ENCODE results near the gene RRP1.

DNA sequence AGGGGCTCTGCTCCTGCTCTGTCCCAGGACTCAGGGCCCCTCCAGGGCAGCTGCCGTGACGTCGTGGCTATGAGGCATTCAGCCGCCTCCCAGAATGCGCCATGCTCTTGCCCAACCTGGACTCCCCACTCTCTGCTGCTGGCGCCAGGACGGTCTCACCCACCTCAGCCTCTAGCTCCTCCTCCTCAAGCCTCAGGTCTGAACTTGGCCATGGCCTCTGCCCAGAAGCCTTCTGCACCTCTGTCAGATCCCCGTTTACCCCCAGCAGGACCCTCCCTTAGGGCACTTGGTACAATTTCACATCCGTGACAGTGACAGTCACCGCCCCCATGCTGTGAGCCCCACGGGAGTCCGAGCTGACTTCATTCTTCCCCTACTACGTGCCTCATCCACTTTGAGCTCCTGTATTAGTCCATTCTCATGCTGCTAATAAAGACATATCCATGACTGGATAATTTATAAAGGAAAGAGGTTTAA, 18.1 kb upstream of the RRP1 start:
- TF ChIP-seq CTCF (IDR thresholded peaks at IDR 0.05), result no peak
- no peak for TF ChIP-seq POLR2A (IDR thresholded peaks at IDR 0.05)

Measured in lower leg skin (tissue), 3 donors.